CD4-positive, alpha-beta T cell (primary cell): ENCODE measurements around the gene PSD. TPM values are rescaled to one million over a fixed set of nuclear protein-coding genes. Genes with fewer than 3 reads are reported as not detected.
A peak's percentile ranks its signal among the peaks of the same experiment; 100 is the strongest.

Source experiments
- ATAC-seq: fragments of 200-7000 bp; cut with Tn5 transposase; one replicate; pipeline ENCODE4 v1.10.0; 2022; ENCODE audit warnings: mild to moderate bottlenecking; ENCODE audit not compliant: poor library complexity
- CTCF ChIA-PET: fragments of 350-600 bp; sonication (Branson Sonifier 250); formaldehyde crosslinking; loops from one replicate; lab custom pipeline; 2021; ENCODE audit warnings: antibody characterized with exemption, inconsistent platforms; lab: Charles Lee
- POLR2A ChIA-PET: fragments of 350-600 bp; sonication (Branson Sonifier 250); formaldehyde crosslinking; loops from one replicate; lab custom pipeline; 2021; ENCODE audit warnings: antibody characterized with exemption, inconsistent platforms; lab: Charles Lee
- DNase-seq, 14 experiments: peaks; one replicate each; pipeline ENCODE4 v3.0.0-alpha.2; 2013 to 2020; ENCODE audit warnings: mixed read lengths in 2 of 14
- H3K27ac ChIP-seq, 2 donors: one replicate each; pipeline versions ENCODE4 v1.5.1 to v1.7.0; 2013; ENCODE audit warnings: low read length in 2 of 2, low read depth in 1 of 2, mild to moderate bottlenecking in 1 of 2
- H3K27me3 ChIP-seq, 2 experiments: 1 replicate in 1 of 2; 2 replicates in 1 of 2; pipeline versions ENCODE4 v1.6.1 to v1.7.0; 2013; ENCODE audit warnings: low read length in 2 of 2, control low read depth in 1 of 2, mild to moderate bottlenecking in 1 of 2, moderate library complexity in 1 of 2; ENCODE audit not compliant: insufficient read depth in 2 of 2, control insufficient read depth in 1 of 2
- H3K36me3 ChIP-seq: one replicate; pipeline ENCODE4 v1.6.1; 2013; ENCODE audit warnings: low read length, control low read depth; ENCODE audit not compliant: insufficient read depth
- H3K4me1 ChIP-seq: one replicate; pipeline ENCODE4 v1.6.1; 2013; ENCODE audit warnings: low read length, control low read depth; ENCODE audit not compliant: insufficient read depth
- H3K4me3 ChIP-seq: one replicate; pipeline ENCODE4 v1.5.1; 2013; ENCODE audit warnings: mild to moderate bottlenecking, low read length, moderate library complexity
- H3K9me3 ChIP-seq, 2 experiments: 1 replicate in 1 of 2; 2 replicates in 1 of 2; pipeline versions ENCODE4 v1.6.1 to v1.7.0; 2013; ENCODE audit warnings: low read length in 2 of 2, mild to moderate bottlenecking in 2 of 2, control low read depth in 1 of 2, moderate library complexity in 1 of 2; ENCODE audit not compliant: control insufficient read depth in 1 of 2, insufficient read depth in 1 of 2
- H3K27ac Mint-ChIP-seq: one replicate; pipeline ENCODE4 v1.8.0; 2020; ENCODE audit warnings: mixed read lengths
- H3K27me3 Mint-ChIP-seq: one replicate; pipeline ENCODE4 v1.8.0; 2021; ENCODE audit warnings: mixed read lengths
- H3K36me3 Mint-ChIP-seq: one replicate; pipeline ENCODE4 v1.8.0; 2021; ENCODE audit warnings: low read depth, mixed read lengths
- H3K4me1 Mint-ChIP-seq: one replicate; pipeline ENCODE4 v1.8.0; 2021; ENCODE audit warnings: low read depth, mixed read lengths
- H3K4me3 Mint-ChIP-seq: one replicate; pipeline ENCODE4 v1.8.0; 2020; ENCODE audit warnings: mild to moderate bottlenecking, mixed read lengths
- H3K9me3 Mint-ChIP-seq: one replicate; pipeline ENCODE4 v1.8.0; 2020; ENCODE audit warnings: mixed read lengths
- intact Hi-C, 2 experiments: fragments of 100-400 bp; cut with DNase I in 1 of 2; cut with micrococcal nuclease in 1 of 2; formaldehyde crosslinking; loops; one replicate each; pipeline versions ENCODE4 v1.15.1 to v1.9.0; 2023 to 2025; cut with DNase I, micrococcal nuclease
- total RNA-seq, 174 experiments: library from RNA in 2 of 174; stranded (reverse) in 2 of 174; gene quantifications; one replicate each; pipeline ENCODE4 v1.2.3 and lab custom pipeline; 2021 to 2026
- TF ChIP-seq, protein P1 (sequence below): fragments of 200-600 bp; IDR thresholded peaks from one replicate; pipeline ENCODE4 v1.8.0; 2022; ENCODE audit warnings: antibody characterized with exemption, mild to moderate bottlenecking

PSD gene
- total RNA-seq, 2 experiments from 2014 or later = 16.7 to 17.8 TPM

DNA sequence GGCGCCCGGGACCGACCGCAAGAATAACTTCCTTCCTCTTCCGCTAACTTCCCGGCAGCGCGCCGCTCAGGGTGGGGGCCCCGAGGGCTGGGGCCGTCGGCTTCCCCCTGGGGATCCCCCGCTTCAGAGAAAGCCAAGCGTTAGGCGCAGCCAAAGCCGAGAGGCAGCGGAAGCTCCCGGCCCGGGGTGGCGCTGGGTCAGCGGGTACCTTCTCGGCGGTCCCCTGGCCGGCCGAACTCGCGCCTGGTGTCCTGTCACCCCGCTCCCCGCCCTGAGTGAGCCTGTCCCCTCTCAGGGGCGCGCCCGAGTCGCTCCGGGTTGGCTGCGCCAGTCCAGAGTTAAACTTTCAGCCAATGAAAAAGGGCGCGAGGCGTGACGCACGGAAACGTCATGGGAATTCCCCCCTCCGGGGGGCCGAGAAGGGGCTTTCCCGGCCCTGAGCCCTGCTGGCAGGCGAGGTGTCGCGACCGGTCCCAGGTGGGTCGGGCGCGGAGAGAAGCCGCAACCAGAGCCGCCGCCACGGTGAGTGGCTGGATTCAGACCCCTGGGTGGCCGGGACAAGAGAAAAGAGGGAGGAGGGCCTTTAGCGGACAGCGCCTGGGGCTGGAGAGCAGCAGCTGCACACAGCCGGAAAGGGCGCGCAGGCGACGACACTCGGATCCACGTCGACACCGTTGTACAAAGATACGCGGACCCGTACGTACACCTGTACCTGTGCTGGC lies 24.3 kb downstream of the PSD start:
- CTCF ChIA-PET = interaction anchor here (1.3 to 4.0 kb wide), 14 partner anchors 9 to 250 kb away, joined by 4 to 26 read pairs (median 6); partner anchors contain the start of genes C10orf95, CUEDC2, FBXL15 and SUFU

DNA sequence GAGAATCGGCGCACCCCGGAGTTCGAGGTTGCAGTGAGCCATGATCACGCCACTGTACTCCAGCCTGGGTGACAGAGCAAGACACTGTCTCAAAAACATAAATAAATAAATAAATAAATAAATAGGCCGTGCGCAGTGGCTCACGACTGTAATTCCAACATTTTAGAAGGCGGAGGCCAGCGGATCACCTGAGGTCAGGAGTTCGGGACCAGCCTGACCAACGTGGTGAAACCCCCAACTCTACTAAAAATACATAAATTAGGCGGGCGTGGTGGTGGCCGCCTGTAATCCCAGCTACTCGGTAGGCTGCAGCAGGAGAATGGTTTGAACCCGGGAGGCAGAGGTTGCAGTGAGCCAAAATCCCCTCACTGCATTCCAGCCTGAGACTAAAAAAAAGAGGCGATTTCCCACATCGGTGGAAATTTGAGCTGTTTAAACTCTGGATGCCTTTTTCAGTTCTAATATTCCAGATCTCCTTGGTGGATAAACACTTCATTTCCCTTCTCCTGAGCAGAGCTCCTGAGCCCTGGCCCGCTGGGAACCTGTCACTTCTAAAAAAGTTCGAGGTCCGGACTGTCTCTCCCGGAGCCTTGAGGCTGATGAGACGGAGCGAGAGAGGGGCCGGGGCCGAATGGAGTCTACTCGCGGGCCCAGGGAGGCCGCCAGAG lies 25.0 kb downstream of the PSD start:
- Mint-ChIP-seq H3K4me1 (peaks cover 45% of the 10 kb centered on the region), H3K27ac (peak overlapping the region; percentile 100), H3K9me3 (no peaks in the 10 kb centered on the region), H3K4me3 (peak overlapping the region; percentile 92), H3K27me3 (no peaks in the 10 kb centered on the region), H3K36me3 (peaks cover 42% of the 10 kb centered on the region)
- TF ChIP-seq, protein P1, sequence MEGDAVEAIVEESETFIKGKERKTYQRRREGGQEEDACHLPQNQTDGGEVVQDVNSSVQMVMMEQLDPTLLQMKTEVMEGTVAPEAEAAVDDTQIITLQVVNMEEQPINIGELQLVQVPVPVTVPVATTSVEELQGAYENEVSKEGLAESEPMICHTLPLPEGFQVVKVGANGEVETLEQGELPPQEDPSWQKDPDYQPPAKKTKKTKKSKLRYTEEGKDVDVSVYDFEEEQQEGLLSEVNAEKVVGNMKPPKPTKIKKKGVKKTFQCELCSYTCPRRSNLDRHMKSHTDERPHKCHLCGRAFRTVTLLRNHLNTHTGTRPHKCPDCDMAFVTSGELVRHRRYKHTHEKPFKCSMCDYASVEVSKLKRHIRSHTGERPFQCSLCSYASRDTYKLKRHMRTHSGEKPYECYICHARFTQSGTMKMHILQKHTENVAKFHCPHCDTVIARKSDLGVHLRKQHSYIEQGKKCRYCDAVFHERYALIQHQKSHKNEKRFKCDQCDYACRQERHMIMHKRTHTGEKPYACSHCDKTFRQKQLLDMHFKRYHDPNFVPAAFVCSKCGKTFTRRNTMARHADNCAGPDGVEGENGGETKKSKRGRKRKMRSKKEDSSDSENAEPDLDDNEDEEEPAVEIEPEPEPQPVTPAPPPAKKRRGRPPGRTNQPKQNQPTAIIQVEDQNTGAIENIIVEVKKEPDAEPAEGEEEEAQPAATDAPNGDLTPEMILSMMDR = peak; percentile 87
- DNase-seq (peak in 1 of 14 experiments; percentile 42), ATAC-seq (no peak)
- Histone ChIP-seq H3K4me3 (peak overlapping the region; percentile 64), H3K9me3 (no peaks in the 10 kb centered on the region), H3K27ac (peak overlapping the region; percentile 97 to 100), H3K27me3 (no peaks in the 10 kb centered on the region), H3K4me1 (peaks cover 50% of the 10 kb centered on the region), H3K36me3 (peaks cover 23% of the 10 kb centered on the region)
- intact Hi-C loops = loop anchor here (1.0 to 10.0 kb wide), 8 partner anchors 27 to 351 kb away; partner anchors contain the start of genes FBXL15 (in 1 of the 2), TRIM8 (in 1 of the 2) and WBP1L (in 1 of the 2)
- POLR2A ChIA-PET = interaction anchor here (0.7 to 4.6 kb wide), 19 partner anchors 8 to 350 kb away, joined by 3 to 71 read pairs (median 8); partner anchors contain the start of genes ACTR1A, ARL3, C10orf95 and CUEDC2
- CTCF ChIA-PET = interaction anchor here (1.3 to 4.0 kb wide), 11 partner anchors 9 to 251 kb away, joined by 4 to 26 read pairs (median 7); partner anchors contain the start of genes C10orf95, FBXL15 and TRIM8

More for the DNA sequence above, 24.3 kb downstream of the PSD start:
- Mint-ChIP-seq H3K27me3 (no peaks in the 10 kb centered on the region), H3K36me3 (peaks cover 47% of the 10 kb centered on the region), H3K4me3 (peak overlapping the region; percentile 92), H3K9me3 (no peaks in the 10 kb centered on the region), H3K27ac (peak overlapping the region; percentile 100), H3K4me1 (peaks cover 47% of the 10 kb centered on the region)
- DNase-seq (peak; percentile 95 to 99 (median 98)), ATAC-seq (peak; percentile 72)
- Histone ChIP-seq H3K27ac (peak overlapping the region; percentile 97 to 100), H3K36me3 (peaks cover 25% of the 10 kb centered on the region), H3K27me3 (no peaks in the 10 kb centered on the region), H3K9me3 (no peaks in the 10 kb centered on the region), H3K4me1 (peaks cover 57% of the 10 kb centered on the region), H3K4me3 (peak overlapping the region; percentile 64)
- POLR2A ChIA-PET = interaction anchor here (0.7 to 4.6 kb wide), 25 partner anchors 9 to 576 kb away, joined by 3 to 71 read pairs (median 8); partner anchors contain the start of genes ACTR1A, ARL3, C10orf95 and CUEDC2
- TF ChIP-seq, protein P1 = peak; percentile 12
- intact Hi-C loops = loop anchor here (1.0 to 10.0 kb wide), 7 partner anchors 27 to 351 kb away; partner anchors contain the start of genes FBXL15 (in 1 of the 2), TRIM8 (in 1 of the 2) and WBP1L (in 1 of the 2)

GRCh38 chr10:102392306-102392705 lies 26.3 kb downstream of the PSD start:
- H3K27me3 Mint-ChIP-seq = no peaks in the 10 kb centered on the region
- ChIA-PET CTCF (no interaction called here), POLR2A (interaction anchor here (4.6 kb wide), 1 partner anchor 29 kb away, joined by 71 read pairs; the partner anchor contains the start of gene FBXL15)
- H3K36me3 Mint-ChIP-seq = peaks cover 31% of the 10 kb centered on the region
- Histone ChIP-seq H3K4me3 (no peak overlapping the region), H3K9me3 (no peaks in the 10 kb centered on the region), H3K27me3 (no peaks in the 10 kb centered on the region), H3K36me3 (peaks cover 11% of the 10 kb centered on the region), H3K27ac (no peak overlapping the region), H3K4me1 (peaks cover 38% of the 10 kb centered on the region)
- no peaks in the 10 kb centered on the region for H3K9me3 Mint-ChIP-seq
- DNase-seq (no peak), ATAC-seq (no peak)
- peaks cover 33% of the 10 kb centered on the region for H3K4me1 Mint-ChIP-seq
- TF ChIP-seq, protein P1 = no peak
- H3K4me3 Mint-ChIP-seq = peak overlapping the region; percentile 77
- peak overlapping the region; percentile 100 for H3K27ac Mint-ChIP-seq
- intact Hi-C loops = loop anchor here (2.0 to 10.0 kb wide), 4 partner anchors 190 to 352 kb away; partner anchors contain the start of genes TRIM8 (in 1 of the 2) and WBP1L (in 1 of the 2)
